Peyer's patch (tissue), 4 donors: Measurements from ENCODE around the gene PTPRF. TPM values are rescaled to one million over a fixed set of nuclear protein-coding genes. Genes with fewer than 3 reads are reported as not detected.

Experiments used
- DNase-seq, 3 donors: peaks; one replicate each; pipeline ENCODE4 v3.0.0-alpha.2; 2017 to 2019
- H3K27ac ChIP-seq, 4 donors: fragments of 200-600 bp; sonication (generic); one replicate each; pipeline ENCODE4 v1.5.1; 2016 to 2019
- H3K27me3 ChIP-seq, 2 donors: fragments of 200-600 bp; sonication (generic); one replicate each; pipeline ENCODE4 v1.5.1; 2019
- H3K36me3 ChIP-seq, 3 donors: fragments of 200-600 bp; sonication (generic); one replicate each; pipeline ENCODE4 v1.5.1; 2016 to 2019
- H3K4me1 ChIP-seq, 4 donors: fragments of 200-600 bp; sonication (generic); one replicate each; pipeline ENCODE4 v1.5.1; 2016 to 2019
- H3K4me3 ChIP-seq, 4 donors: fragments of 200-600 bp; sonication (generic); 1 replicate in 3 of 4; 2 replicates in 1 of 4; pipeline ENCODE4 v1.5.1; 2016 to 2019; ENCODE audit warnings: mild to moderate bottlenecking in 1 of 4
- H3K9me3 ChIP-seq, 4 donors: fragments of 200-600 bp; sonication (generic); one replicate each; pipeline ENCODE4 v1.5.1; 2016 to 2019; ENCODE audit warnings: mild to moderate bottlenecking in 1 of 4
- CTCF ChIP-seq, 6 experiments: fragments of 450-650 bp in 4 of 6; fragments of 200-600 bp in 2 of 6; sonication (generic) in 1 of 6; IDR thresholded peaks; one replicate each; pipeline ENCODE4 v1.5.1; 2017 to 2019; ENCODE audit warnings: antibody characterized with exemption in 6 of 6, mild to moderate bottlenecking in 3 of 6, moderate library complexity in 1 of 6
- POLR2A ChIP-seq, 2 donors: fragments of 450-650 bp; IDR thresholded peaks; one replicate each; pipeline ENCODE4 v1.5.1; 2017; ENCODE audit warnings: antibody characterized with exemption in 2 of 2, mild to moderate bottlenecking in 2 of 2, moderate library complexity in 2 of 2
- total RNA-seq, 4 donors: library from RNA; depleted of rRNA; stranded (reverse); fragments of >200 nt; gene quantifications; one replicate each; pipeline ENCODE4 v1.1.0, GENCODE V29; 2016

The PTPRF gene
- total RNA-seq, 4 donors from 2014 or later, result 149 to 613 (median 528) TPM

DNA sequence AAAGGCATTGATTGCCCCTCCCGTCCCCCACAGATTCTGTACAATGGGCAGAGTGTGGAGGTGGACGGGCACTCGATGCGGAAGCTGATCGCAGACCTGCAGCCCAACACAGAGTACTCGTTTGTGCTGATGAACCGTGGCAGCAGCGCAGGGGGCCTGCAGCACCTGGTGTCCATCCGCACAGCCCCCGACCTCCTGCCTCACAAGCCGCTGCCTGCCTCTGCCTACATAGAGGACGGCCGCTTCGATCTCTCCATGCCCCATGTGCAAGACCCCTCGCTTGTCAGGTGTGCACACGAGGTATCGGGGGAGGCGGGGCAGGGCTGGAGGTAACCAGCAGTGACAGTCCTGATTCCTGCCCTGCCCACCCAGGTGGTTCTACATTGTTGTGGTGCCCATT is 74.5 kb downstream of the PTPRF start:
- Histone ChIP-seq H3K27ac (no peak overlapping the region), H3K27me3 (no peaks in the 10 kb centered on the region), H3K9me3 (no peaks in the 10 kb centered on the region), H3K4me1 (no peaks in the 10 kb centered on the region), H3K36me3 (peaks cover 0 to 80% (median 0%) of the 10 kb centered on the region in 3 donors), H3K4me3 (no peak overlapping the region)
- no peak for TF ChIP-seq POLR2A (IDR thresholded peaks at IDR 0.05)
- TF ChIP-seq CTCF (IDR thresholded peaks at IDR 0.05), result no peak
- DNase-seq, result no peak

- H3K36me3 ChIP-seq, result peaks cover 0 to 84% (median 0%) of the 10 kb centered on the region in 3 donors
- TF ChIP-seq POLR2A (IDR thresholded peaks at IDR 0.05) (no peak), CTCF (IDR thresholded peaks at IDR 0.05) (no peak)
These were observed 75.1 kb downstream of the PTPRF start for GRCh38 chr1:43605766-43606165.

DNA sequence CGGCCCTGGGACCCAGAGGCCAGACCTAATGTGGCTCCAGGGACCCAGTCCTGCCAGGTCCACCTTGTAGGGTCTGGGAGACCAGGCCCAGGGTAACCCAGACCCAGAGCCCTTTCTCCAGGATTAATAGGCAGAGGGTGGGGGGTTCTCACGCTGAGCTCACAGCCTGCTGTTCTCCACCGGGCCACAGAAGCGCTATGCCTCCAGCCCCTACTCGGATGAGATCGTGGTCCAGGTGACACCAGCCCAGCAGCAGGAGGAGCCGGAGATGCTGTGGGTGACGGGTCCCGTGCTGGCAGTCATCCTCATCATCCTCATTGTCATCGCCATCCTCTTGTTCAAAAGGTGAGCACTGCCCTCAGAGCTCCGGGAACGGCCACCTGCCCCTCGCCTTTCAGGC is 75.9 kb downstream of the PTPRF start:
- Histone ChIP-seq H3K4me3 (no peak overlapping the region), H3K4me1 (no peaks in the 10 kb centered on the region), H3K36me3 (peaks cover 0 to 90% (median 0%) of the 10 kb centered on the region in 3 donors), H3K27me3 (no peaks in the 10 kb centered on the region), H3K27ac (no peak overlapping the region), H3K9me3 (no peaks in the 10 kb centered on the region)
- no peak for DNase-seq
- TF ChIP-seq POLR2A (IDR thresholded peaks at IDR 0.05) (no peak), CTCF (IDR thresholded peaks at IDR 0.05) (no peak)

More at GRCh38 chr1:43605766-43606165, 75.1 kb downstream of the PTPRF start:
- H3K27ac ChIP-seq, result no peak overlapping the region
- no peak for DNase-seq
- no peak overlapping the region for H3K4me3 ChIP-seq
- H3K9me3 ChIP-seq, result no peaks in the 10 kb centered on the region
- H3K27me3 ChIP-seq, result no peaks in the 10 kb centered on the region
- H3K4me1 ChIP-seq, result no peaks in the 10 kb centered on the region

DNA sequence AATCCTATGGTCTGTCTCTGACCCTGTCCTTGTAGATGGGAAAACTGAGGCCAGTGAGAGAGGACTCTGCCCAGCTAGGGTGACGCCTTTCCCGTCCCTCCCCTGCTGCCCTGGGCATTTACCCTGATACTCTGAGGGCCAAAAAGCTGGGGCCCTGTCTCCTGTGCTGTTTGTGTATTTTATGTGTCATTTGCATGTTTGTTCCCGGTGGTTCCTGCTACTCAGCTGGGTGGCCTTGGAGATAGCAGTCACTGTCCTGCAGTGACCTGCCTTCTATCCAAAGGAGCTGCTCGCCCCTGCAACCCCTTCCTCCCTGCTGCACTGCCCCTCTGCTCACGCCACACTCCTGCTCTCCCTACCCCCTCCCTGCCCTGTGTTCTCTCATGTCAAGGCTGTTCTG is 78.1 kb downstream of the PTPRF start:
- H3K4me1 ChIP-seq, result no peaks in the 10 kb centered on the region
- H3K27ac ChIP-seq, result no peak overlapping the region
- H3K36me3 ChIP-seq, result peaks cover 0 to 97% (median 0%) of the 10 kb centered on the region in 3 donors
- H3K27me3 ChIP-seq, result no peaks in the 10 kb centered on the region
- TF ChIP-seq POLR2A (IDR thresholded peaks at IDR 0.05) (no peak), CTCF (IDR thresholded peaks at IDR 0.05) (no peak)
- no peak overlapping the region for H3K4me3 ChIP-seq
- no peaks in the 10 kb centered on the region for H3K9me3 ChIP-seq
- no peak for DNase-seq

- no peaks in the 10 kb centered on the region for H3K4me1 ChIP-seq
- TF ChIP-seq POLR2A (IDR thresholded peaks at IDR 0.05) (no peak), CTCF (IDR thresholded peaks at IDR 0.05) (no peak)
- no peaks in the 10 kb centered on the region for H3K9me3 ChIP-seq
- H3K4me3 ChIP-seq, result no peak overlapping the region
- no peak for DNase-seq
- H3K27me3 ChIP-seq, result no peaks in the 10 kb centered on the region
- H3K27ac ChIP-seq, result no peak overlapping the region
- peaks cover 0 to 96% (median 0%) of the 10 kb centered on the region in 3 donors for H3K36me3 ChIP-seq
These were observed 79.7 kb downstream of the PTPRF start for GRCh38 chr1:43610339-43610738.

DNA sequence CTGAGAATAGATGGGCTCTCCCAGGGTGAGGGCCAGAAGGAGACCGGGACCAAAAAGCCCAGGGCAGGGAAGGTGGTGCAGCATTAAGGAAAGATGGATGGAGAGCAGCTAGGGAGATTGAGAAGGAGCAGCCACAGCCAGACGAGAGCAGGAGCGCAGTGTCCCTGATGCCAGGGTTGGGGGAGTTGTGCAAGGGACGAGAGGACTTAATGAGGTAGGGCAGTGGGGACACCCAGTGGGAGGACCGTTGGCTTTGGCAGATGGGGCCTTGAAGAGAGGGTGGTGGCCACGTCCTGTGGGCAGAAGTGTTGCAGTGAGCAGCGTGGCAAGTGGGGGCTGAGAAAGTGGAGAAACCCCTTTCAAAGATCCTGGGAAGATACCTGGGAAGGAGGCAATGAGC is 81.3 kb downstream of the PTPRF start:
- H3K9me3 ChIP-seq, result no peaks in the 10 kb centered on the region
- no peaks in the 10 kb centered on the region for H3K4me1 ChIP-seq
- no peak overlapping the region for H3K4me3 ChIP-seq
- no peak overlapping the region for H3K27ac ChIP-seq
- no peaks in the 10 kb centered on the region for H3K27me3 ChIP-seq
- DNase-seq, result no peak
- peaks cover 0 to 93% (median 0%) of the 10 kb centered on the region in 3 donors for H3K36me3 ChIP-seq
- TF ChIP-seq CTCF (IDR thresholded peaks at IDR 0.05), result no peak
- TF ChIP-seq POLR2A (IDR thresholded peaks at IDR 0.05), result no peak
